ENCODE data around the gene ATXN7L1. TPM values are rescaled to one million over a fixed set of nuclear protein-coding genes. Genes with fewer than 3 reads are reported as not detected.
A peak's percentile ranks its signal among the peaks of the same experiment; 100 is the strongest.

The ATXN7L1 gene
- total and polyA plus RNA-seq, 4 donors, result 4.2 to 22.5 (median 8.5) TPM

DNA sequence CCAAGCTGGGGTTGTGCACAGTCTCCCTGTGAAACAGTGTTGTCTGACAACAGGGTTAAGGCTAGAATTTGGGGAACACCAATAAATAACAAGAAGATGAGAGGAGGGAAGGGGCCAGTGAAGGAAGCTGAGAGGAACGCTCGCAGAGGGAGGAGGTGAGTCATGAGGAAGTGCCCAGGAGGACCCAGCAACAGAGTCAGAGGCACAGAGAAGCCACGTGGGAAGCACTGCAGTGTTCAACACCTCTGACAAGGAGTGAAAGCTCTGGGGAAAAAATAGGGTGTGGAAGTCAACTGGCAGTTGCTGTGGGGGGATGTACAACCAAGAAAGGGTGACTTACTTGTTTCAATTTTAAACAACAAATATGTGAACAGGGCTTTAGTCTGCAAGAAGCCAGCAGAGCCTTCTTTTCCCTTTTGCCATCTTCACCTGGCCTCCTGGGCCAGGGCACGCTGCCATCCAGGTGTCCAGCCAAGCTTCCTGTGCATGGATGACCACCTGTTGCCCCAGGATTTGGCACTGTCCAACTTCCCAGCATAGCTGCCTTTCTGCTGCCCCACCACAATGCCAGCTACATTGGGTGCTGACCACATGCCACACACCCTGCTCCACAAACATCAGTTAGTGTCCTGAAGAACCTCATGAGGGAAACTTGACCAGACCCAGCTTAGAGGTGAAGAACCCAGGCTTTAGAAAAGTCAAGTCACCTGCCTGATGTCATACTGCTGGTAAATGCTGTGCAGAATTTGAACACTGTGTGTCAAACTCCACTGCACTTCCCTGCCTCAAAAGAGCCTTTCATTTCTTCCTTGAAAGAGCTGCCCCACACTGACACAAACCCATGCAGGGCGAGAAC, 69.6 kb downstream of the ATXN7L1 start:
- DNase-seq (no peak), ATAC-seq (ENCODE audit: insufficient read depth, low FRiP score) (peak; percentile 59)
- TF ChIP-seq CTCF (IDR thresholded peaks at IDR 0.05; ENCODE audit: control extremely low read depth, extremely low read depth), result no peak
- H3K27ac ChIP-seq (ENCODE audit: low read depth in 1 of 2, low read length in 1 of 2), result no peak overlapping the region
- 52 to 64% methylated on average over 5 of the region's 5 CpGs for WGBS, 2 donors
- no peaks in the 10 kb centered on the region for H3K36me3 ChIP-seq (ENCODE audit: control insufficient read depth in 4 of 4, insufficient read depth in 4 of 4, low read length in 4 of 4)
- H3K9me3 ChIP-seq (ENCODE audit: control insufficient read depth in 4 of 4, insufficient read depth in 3 of 4, low read length in 3 of 4), result no peaks in the 10 kb centered on the region
- H3K4me1 ChIP-seq (ENCODE audit: control insufficient read depth in 5 of 5, insufficient read depth in 5 of 5, low read length in 5 of 5), result peaks cover 0 to 2% (median 0%) of the 10 kb centered on the region in 5 donors
- H3K9ac ChIP-seq (ENCODE audit: insufficient read depth in 1 of 2, low read length in 2 of 2), result no peak overlapping the region
- H3K27me3 ChIP-seq (ENCODE audit: control insufficient read depth in 3 of 3, insufficient read depth in 3 of 3, low read length in 2 of 3), result no peaks in the 10 kb centered on the region
- no peak overlapping the region for H3K4me3 ChIP-seq

DNA sequence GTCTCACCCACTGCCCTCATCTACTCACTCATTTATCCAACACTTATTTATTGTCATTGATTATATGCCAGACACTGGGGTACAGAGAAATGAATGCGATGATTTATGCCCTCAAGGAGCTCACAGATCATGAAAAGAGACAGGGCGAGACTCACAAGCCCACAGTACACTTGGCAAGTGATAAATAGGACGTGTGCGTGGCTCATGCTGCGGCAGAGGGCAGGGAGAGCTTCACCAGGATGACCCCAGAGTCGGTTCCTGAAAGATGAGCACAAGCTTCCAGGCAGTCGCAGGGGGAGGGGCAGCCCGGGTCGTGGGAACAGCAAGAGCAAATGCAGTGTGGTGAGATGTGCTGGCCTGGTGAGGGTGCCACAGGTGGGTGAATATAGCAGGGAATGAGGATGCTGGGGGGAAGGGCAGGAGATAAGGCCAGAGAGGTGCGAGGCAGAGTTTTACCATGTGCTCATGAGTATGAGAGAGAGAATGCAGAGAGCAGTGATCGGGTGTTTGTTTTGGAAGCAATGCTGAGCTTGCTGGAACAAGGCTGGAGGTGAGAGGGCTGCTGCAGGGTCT, 70.9 kb downstream of the ATXN7L1 start:
- H3K9me3 ChIP-seq (ENCODE audit: control insufficient read depth in 4 of 4, insufficient read depth in 3 of 4, low read length in 3 of 4), result no peaks in the 10 kb centered on the region
- no peaks in the 10 kb centered on the region for H3K27me3 ChIP-seq (ENCODE audit: control insufficient read depth in 3 of 3, insufficient read depth in 3 of 3, low read length in 2 of 3)
- no peak overlapping the region for H3K9ac ChIP-seq (ENCODE audit: insufficient read depth in 1 of 2, low read length in 2 of 2)
- H3K36me3 ChIP-seq (ENCODE audit: control insufficient read depth in 4 of 4, insufficient read depth in 4 of 4, low read length in 4 of 4), result no peaks in the 10 kb centered on the region
- H3K27ac ChIP-seq (ENCODE audit: low read depth in 1 of 2, low read length in 1 of 2), result no peak overlapping the region
- TF ChIP-seq CTCF (IDR thresholded peaks at IDR 0.05; ENCODE audit: control extremely low read depth, extremely low read depth), result no peak
- DNase-seq (no peak), ATAC-seq (ENCODE audit: insufficient read depth, low FRiP score) (no peak)
- WGBS, 2 donors, result 79 to 85% methylated on average over 11 of the region's 11 CpGs
- no peak overlapping the region for H3K4me3 ChIP-seq
- H3K4me1 ChIP-seq (ENCODE audit: control insufficient read depth in 5 of 5, insufficient read depth in 5 of 5, low read length in 5 of 5), result peaks cover 0 to 2% (median 0%) of the 10 kb centered on the region in 5 donors

DNA sequence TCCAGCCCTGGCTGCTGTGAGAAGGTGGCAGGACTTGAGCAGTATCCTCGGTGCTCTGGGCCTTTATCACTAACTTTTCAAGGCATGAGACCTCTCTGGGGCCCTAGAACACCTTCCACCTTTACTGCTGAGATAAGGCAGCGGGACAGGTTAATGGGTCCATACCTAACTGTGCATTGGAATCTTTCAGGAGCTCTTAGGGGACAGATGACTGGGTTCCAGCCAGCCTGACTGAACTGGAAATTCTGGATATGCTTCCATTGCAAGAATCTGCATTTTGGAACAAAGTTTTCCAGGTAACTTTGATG, 73.0 kb downstream of the ATXN7L1 start:
- H3K4me3 ChIP-seq, result no peak overlapping the region
- TF ChIP-seq CTCF (IDR thresholded peaks at IDR 0.05; ENCODE audit: control extremely low read depth, extremely low read depth), result no peak
- H3K9me3 ChIP-seq (ENCODE audit: control insufficient read depth in 4 of 4, insufficient read depth in 3 of 4, low read length in 3 of 4), result no peaks in the 10 kb centered on the region
- peaks cover 0 to 2% (median 0%) of the 10 kb centered on the region in 4 donors for H3K36me3 ChIP-seq (ENCODE audit: control insufficient read depth in 4 of 4, insufficient read depth in 4 of 4, low read length in 4 of 4)
- DNase-seq (no peak), ATAC-seq (ENCODE audit: insufficient read depth, low FRiP score) (no peak)
- WGBS, 2 donors, result 85 to 93% methylated on average over 2 of the region's 2 CpGs
- H3K27me3 ChIP-seq (ENCODE audit: control insufficient read depth in 3 of 3, insufficient read depth in 3 of 3, low read length in 2 of 3), result no peaks in the 10 kb centered on the region
- no peak overlapping the region for H3K9ac ChIP-seq (ENCODE audit: insufficient read depth in 1 of 2, low read length in 2 of 2)
- H3K27ac ChIP-seq (ENCODE audit: low read depth in 1 of 2, low read length in 1 of 2), result no peak overlapping the region
- H3K4me1 ChIP-seq (ENCODE audit: control insufficient read depth in 5 of 5, insufficient read depth in 5 of 5, low read length in 5 of 5), result peaks cover 0 to 2% (median 0%) of the 10 kb centered on the region in 5 donors

Data from lung (tissue), 12 donors.